HepG2 (cell line): ENCODE results near the gene CDC42EP1. TPM values are rescaled to one million over a fixed set of nuclear protein-coding genes. Genes with fewer than 3 reads are reported as not detected.

Experiments used
- GABPB1 ChIP-seq: IDR thresholded peaks from 2 replicates; pipeline ENCODE4 v1.6.1; 2016; ENCODE audit warnings: mild to moderate bottlenecking, missing genetic modification reagents, moderate library complexity, missing compliant biosample characterization
- NR2F1 ChIP-seq, 2 experiments: fragments of 450-650 bp in 1 of 2; formaldehyde crosslinking in 1 of 2; IDR thresholded peaks; 2 replicates each; pipeline versions ENCODE4 v1.5.0 to v1.6.1; 2016 to 2020; ENCODE audit warnings: mild to moderate bottlenecking in 1 of 2, missing compliant biosample characterization in 1 of 2, missing genetic modification reagents in 1 of 2, moderate library complexity in 1 of 2
- NR2F6 ChIP-seq, 2 experiments: IDR thresholded peaks; 2 replicates each; pipeline ENCODE4 v1.6.1; 2016; ENCODE audit warnings: antibody characterized with exemption in 1 of 2, mild to moderate bottlenecking in 1 of 2
- PCBP2 ChIP-seq: fragments of 200-400 bp; formaldehyde crosslinking; optimal IDR thresholded peaks from 2 replicates; pipeline ENCODE3; 2018; ENCODE audit warnings: low read length, low read depth; ENCODE audit not compliant: poor library complexity, severe bottlenecking
- PLRG1 ChIP-seq: fragments of 450-650 bp; conservative IDR thresholded peaks from 2 replicates; pipeline ENCODE4 v1.6.1; 2016
- POLR2AphosphoS2 ChIP-seq: IDR thresholded peaks from 2 replicates; pipeline ENCODE4 v1.6.1; 2011; ENCODE audit warnings: low read depth, low read length, improper control_type of control experiment
- POLR2AphosphoS5 ChIP-seq: IDR thresholded peaks from 2 replicates; pipeline ENCODE4 v1.6.1; 2012; ENCODE audit warnings: low read depth, low read length
- RARA ChIP-seq: IDR thresholded peaks from 2 replicates; pipeline ENCODE4 v1.6.1; 2016; ENCODE audit warnings: missing genetic modification reagents, missing compliant biosample characterization
- REXO4 ChIP-seq: sonication (generic); formaldehyde crosslinking; IDR thresholded peaks from 2 replicates; pipeline ENCODE4 v1.8.0; 2022; ENCODE audit warnings: missing genetic modification reagents, mild to moderate bottlenecking, borderline replicate concordance
- SNAPC2 ChIP-seq: sonication (generic); formaldehyde crosslinking; IDR thresholded peaks from 2 replicates; pipeline ENCODE4 v1.8.1; 2022; ENCODE audit warnings: mild to moderate bottlenecking, missing genetic modification reagents
- SP140L ChIP-seq: sonication (generic); formaldehyde crosslinking; IDR thresholded peaks from 2 replicates; pipeline ENCODE4 v1.4.0; 2020; ENCODE audit warnings: missing genetic modification reagents, borderline replicate concordance
- ZNF121 ChIP-seq: sonication (generic); formaldehyde crosslinking; IDR thresholded peaks from 2 replicates; pipeline ENCODE4 v1.5.0; 2020; ENCODE audit warnings: mild to moderate bottlenecking, missing genetic modification reagents
- polyA plus RNA-seq, 8 experiments: library from polyadenylated mRNA; depleted of rRNA in 3 of 8; stranded (reverse) in 7 of 8; unstranded in 1 of 8; fragments of >200 nt; fragmentation: Illumina TruSeq in 4 of 8; extraction: Trizol in 4 of 8; gene quantifications; 2 replicates each; pipeline versions ENCODE4 v1.2.1 to v1.2.3, GENCODE V29; 2011 to 2016; ENCODE audit warnings: low read depth in 4 of 8, missing spikeins in 1 of 8, mixed read lengths in 1 of 8; ENCODE audit not compliant: insufficient read depth in 1 of 8
- total RNA-seq, 5 experiments: library from RNA; depleted of rRNA; stranded (reverse); fragments of >200 nt; fragmentation: Illumina TruSeq; extraction: Trizol; gene quantifications; 2 replicates each; pipeline ENCODE4 v1.2.3, GENCODE V29; 2016; ENCODE audit warnings: low read depth in 1 of 5
- TF ChIP-seq, protein P1 (sequence below): sonication (generic); IDR thresholded peaks from 2 replicates; pipeline ENCODE4 v1.6.1; 2016; ENCODE audit warnings: low read depth, borderline replicate concordance
- TF ChIP-seq, protein P2 (sequence below): IDR thresholded peaks from 2 replicates; pipeline ENCODE4 v1.6.1; 2016; ENCODE audit warnings: control low read depth
- TF ChIP-seq, protein P3 (sequence below): IDR thresholded peaks from 2 replicates; pipeline ENCODE4 v1.6.1; 2016
- TF ChIP-seq, protein P4 (sequence below): IDR thresholded peaks from 2 replicates; pipeline ENCODE4 v1.6.1; 2012; ENCODE audit warnings: inconsistent platforms
- TF ChIP-seq, protein P5 (sequence below): IDR thresholded peaks from 2 replicates; pipeline ENCODE4 v1.4.0; 2020; ENCODE audit warnings: mild to moderate bottlenecking, missing genetic modification reagents

Gene CDC42EP1
- total and polyA plus RNA-seq, 2 of the 13 experiments (the other 11 are each of a cell fraction or from before 2014, with no cell fraction given) = 17.1 to 29.5 TPM

DNA sequence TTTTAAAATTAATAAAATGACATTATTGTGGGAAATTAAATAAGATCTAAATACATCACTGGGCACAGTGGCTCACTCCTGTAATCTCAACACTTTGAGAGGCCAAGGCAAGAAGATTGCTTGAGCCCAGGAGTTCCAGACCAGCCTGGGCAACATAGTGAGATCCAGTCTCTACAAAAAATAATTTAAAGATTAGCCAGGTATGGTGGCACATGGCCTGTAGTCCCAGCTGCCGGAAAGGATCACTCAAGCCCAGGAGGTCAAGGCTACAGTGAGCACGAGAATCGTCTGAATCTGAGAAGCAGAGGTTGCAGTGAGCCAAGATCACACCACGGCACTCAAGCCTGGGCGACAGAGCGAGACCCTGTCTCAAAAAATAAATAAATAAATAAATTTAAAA is 25.1 kb upstream of the CDC42EP1 start (continued):
- TF ChIP-seq, protein P1, sequence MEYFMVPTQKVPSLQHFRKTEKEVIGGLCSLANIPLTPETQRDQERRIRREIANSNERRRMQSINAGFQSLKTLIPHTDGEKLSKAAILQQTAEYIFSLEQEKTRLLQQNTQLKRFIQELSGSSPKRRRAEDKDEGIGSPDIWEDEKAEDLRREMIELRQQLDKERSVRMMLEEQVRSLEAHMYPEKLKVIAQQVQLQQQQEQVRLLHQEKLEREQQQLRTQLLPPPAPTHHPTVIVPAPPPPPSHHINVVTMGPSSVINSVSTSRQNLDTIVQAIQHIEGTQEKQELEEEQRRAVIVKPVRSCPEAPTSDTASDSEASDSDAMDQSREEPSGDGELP = peak; percentile 50; the same call in 1 of the 2 replicates
- no peak; the same call in 1 of the 2 replicates for TF ChIP-seq NR2F6 (IDR thresholded peaks at IDR 0.05)
- TF ChIP-seq NR2F6 (CRISPR knock-in tag; IDR thresholded peaks at IDR 0.05) = peak; percentile 40; the same call in 1 of the 2 replicates
- no peak for TF ChIP-seq POLR2AphosphoS2
- no peak for TF ChIP-seq PCBP2
- peak in 1 of 2 experiments; percentile 21; a peak in 1 of 4 replicates for TF ChIP-seq NR2F1 (CRISPR knock-in tag; IDR thresholded peaks at IDR 0.05)
- peak; percentile 64 for TF ChIP-seq RARA
- TF ChIP-seq, protein P2, sequence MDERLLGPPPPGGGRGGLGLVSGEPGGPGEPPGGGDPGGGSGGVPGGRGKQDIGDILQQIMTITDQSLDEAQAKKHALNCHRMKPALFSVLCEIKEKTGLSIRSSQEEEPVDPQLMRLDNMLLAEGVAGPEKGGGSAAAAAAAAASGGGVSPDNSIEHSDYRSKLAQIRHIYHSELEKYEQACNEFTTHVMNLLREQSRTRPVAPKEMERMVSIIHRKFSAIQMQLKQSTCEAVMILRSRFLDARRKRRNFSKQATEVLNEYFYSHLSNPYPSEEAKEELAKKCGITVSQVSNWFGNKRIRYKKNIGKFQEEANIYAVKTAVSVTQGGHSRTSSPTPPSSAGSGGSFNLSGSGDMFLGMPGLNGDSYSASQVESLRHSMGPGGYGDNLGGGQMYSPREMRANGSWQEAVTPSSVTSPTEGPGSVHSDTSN (CRISPR knock-in tag) = no peak
- no peak for TF ChIP-seq PLRG1
- TF ChIP-seq ZNF121 = peak; percentile 86
- no peak for TF ChIP-seq REXO4 (CRISPR knock-in tag)
- TF ChIP-seq POLR2AphosphoS5 = no peak
- TF ChIP-seq SP140L (CRISPR knock-in tag) = no peak
- no peak for TF ChIP-seq SNAPC2 (CRISPR knock-in tag)
- TF ChIP-seq, protein P3, sequence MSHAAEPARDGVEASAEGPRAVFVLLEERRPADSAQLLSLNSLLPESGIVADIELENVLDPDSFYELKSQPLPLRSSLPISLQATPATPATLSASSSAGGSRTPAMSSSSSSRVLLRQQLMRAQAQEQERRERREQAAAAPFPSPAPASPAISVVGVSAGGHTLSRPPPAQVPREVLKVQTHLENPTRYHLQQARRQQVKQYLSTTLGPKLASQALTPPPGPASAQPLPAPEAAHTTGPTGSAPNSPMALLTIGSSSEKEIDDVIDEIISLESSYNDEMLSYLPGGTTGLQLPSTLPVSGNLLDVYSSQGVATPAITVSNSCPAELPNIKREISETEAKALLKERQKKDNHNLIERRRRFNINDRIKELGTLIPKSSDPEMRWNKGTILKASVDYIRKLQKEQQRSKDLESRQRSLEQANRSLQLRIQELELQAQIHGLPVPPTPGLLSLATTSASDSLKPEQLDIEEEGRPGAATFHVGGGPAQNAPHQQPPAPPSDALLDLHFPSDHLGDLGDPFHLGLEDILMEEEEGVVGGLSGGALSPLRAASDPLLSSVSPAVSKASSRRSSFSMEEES (CRISPR knock-in tag) = 0 out of 2 replicates have a peak, but pooled peaks have one; percentile 23
- TF ChIP-seq, protein P4, sequence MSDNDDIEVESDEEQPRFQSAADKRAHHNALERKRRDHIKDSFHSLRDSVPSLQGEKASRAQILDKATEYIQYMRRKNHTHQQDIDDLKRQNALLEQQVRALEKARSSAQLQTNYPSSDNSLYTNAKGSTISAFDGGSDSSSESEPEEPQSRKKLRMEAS = no peak
- TF ChIP-seq, protein P5, sequence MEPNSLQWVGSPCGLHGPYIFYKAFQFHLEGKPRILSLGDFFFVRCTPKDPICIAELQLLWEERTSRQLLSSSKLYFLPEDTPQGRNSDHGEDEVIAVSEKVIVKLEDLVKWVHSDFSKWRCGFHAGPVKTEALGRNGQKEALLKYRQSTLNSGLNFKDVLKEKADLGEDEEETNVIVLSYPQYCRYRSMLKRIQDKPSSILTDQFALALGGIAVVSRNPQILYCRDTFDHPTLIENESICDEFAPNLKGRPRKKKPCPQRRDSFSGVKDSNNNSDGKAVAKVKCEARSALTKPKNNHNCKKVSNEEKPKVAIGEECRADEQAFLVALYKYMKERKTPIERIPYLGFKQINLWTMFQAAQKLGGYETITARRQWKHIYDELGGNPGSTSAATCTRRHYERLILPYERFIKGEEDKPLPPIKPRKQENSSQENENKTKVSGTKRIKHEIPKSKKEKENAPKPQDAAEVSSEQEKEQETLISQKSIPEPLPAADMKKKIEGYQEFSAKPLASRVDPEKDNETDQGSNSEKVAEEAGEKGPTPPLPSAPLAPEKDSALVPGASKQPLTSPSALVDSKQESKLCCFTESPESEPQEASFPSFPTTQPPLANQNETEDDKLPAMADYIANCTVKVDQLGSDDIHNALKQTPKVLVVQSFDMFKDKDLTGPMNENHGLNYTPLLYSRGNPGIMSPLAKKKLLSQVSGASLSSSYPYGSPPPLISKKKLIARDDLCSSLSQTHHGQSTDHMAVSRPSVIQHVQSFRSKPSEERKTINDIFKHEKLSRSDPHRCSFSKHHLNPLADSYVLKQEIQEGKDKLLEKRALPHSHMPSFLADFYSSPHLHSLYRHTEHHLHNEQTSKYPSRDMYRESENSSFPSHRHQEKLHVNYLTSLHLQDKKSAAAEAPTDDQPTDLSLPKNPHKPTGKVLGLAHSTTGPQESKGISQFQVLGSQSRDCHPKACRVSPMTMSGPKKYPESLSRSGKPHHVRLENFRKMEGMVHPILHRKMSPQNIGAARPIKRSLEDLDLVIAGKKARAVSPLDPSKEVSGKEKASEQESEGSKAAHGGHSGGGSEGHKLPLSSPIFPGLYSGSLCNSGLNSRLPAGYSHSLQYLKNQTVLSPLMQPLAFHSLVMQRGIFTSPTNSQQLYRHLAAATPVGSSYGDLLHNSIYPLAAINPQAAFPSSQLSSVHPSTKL (CRISPR knock-in tag) = peak; percentile 29; the same call in 1 of the 2 replicates
- peak; percentile 29; the same call in 1 of the 2 replicates for TF ChIP-seq GABPB1 (CRISPR knock-in tag)
